ENCODE data around the gene POLR1A. TPM values are rescaled to one million over a fixed set of nuclear protein-coding genes. Genes with fewer than 3 reads are reported as not detected.
A peak's percentile ranks its signal among the peaks of the same experiment; 100 is the strongest.

Gene POLR1A
- total and polyA plus RNA-seq, 2 donors (not counting 3 experiments of a cell fraction or from before 2014, with no cell fraction given) = 7.6 to 40.7 TPM

- Histone ChIP-seq H3K79me2 (ENCODE audit: control insufficient read depth, insufficient read depth, low read length) (no peaks in the 10 kb centered on the region), H3K36me3 (ENCODE audit: control insufficient read depth in 2 of 2, extremely low read depth in 1 of 2, insufficient read depth in 2 of 2, low read length in 2 of 2) (no peaks in the 10 kb centered on the region), H4K20me1 (replicated peaks; ENCODE audit: control insufficient read depth, extremely low read depth, insufficient read depth, low read length) (no peaks in the 10 kb centered on the region), H3K9me1 (replicated peaks; ENCODE audit: control insufficient read depth, extremely low read depth, insufficient read depth, low read length) (no peaks in the 10 kb centered on the region), H3K9me3 (replicated peaks; ENCODE audit: control insufficient read depth, insufficient read depth, low read length) (no peaks in the 10 kb centered on the region), H3K4me2 (ENCODE audit: insufficient read depth, low read length) (no peak overlapping the region), H3K27me3 (ENCODE audit: control insufficient read depth in 2 of 2, insufficient read depth in 2 of 2, low read length in 2 of 2) (no peaks in the 10 kb centered on the region), H2AFZ (ENCODE audit: low read depth, low read length) (no peak overlapping the region), H3K27ac (ENCODE audit: insufficient read depth, low read depth, low read length) (no peak overlapping the region), H3K4me1 (ENCODE audit: control insufficient read depth, extremely low read depth, insufficient read depth, low read length) (peaks cover 15% of the 10 kb centered on the region), H3K4me3 (replicated peaks in 1 of 3; ENCODE audit: insufficient read depth in 1 of 3, low read depth in 1 of 3, low read length in 3 of 3) (no peak overlapping the region), H3K9ac (replicated peaks; ENCODE audit: extremely low read depth, insufficient read depth, low read length) (no peak overlapping the region)
- dilution Hi-C loops (cut with MboI; ENCODE audit: extremely low pct_ligation_motif_present, low sequenced_read_pairs) (no loop called here), intact Hi-C loops (cut with micrococcal nuclease) (no loop called here)
- DNase-seq (ENCODE audit: low read depth, low spot score) = peak; percentile 66
- CTCF ChIA-PET = interaction anchor here (0.7 to 1.3 kb wide), 3 partner anchors 18 to 191 kb away, joined by 3 to 6 read pairs (median 4); no protein-coding TSS in a partner anchor
- BruUV-seq (replicated peaks) = no TSS peak
- POLR2A ChIA-PET = no interaction called here
- FAIRE-seq = peak; percentile 55
- TF ChIP-seq FOS (IDR thresholded peaks at IDR 0.05; ENCODE audit: borderline replicate concordance, insufficient read depth, low read length) (peak; percentile 35), POLR2AphosphoS5 (IDR thresholded peaks at IDR 0.05; ENCODE audit: insufficient read depth, low read depth, low read length) (peak; percentile 64), POLR2A (IDR thresholded peaks at IDR 0.05; ENCODE audit: low read depth, low read length) (no peak)
Observed at GRCh38 chr2:86017901-86018896, 87.5 kb downstream of the POLR1A start.

GRCh38 chr2:86016581-86016980 lies 89.1 kb downstream of the POLR1A start:
- Histone ChIP-seq H3K4me3 (replicated peaks in 1 of 3; ENCODE audit: insufficient read depth in 1 of 3, low read depth in 1 of 3, low read length in 3 of 3) (no peak overlapping the region), H3K4me1 (ENCODE audit: control insufficient read depth, extremely low read depth, insufficient read depth, low read length) (peaks cover 15% of the 10 kb centered on the region), H3K79me2 (ENCODE audit: control insufficient read depth, insufficient read depth, low read length) (no peaks in the 10 kb centered on the region), H3K36me3 (ENCODE audit: control insufficient read depth in 2 of 2, extremely low read depth in 1 of 2, insufficient read depth in 2 of 2, low read length in 2 of 2) (no peaks in the 10 kb centered on the region), H3K9me3 (replicated peaks; ENCODE audit: control insufficient read depth, insufficient read depth, low read length) (no peaks in the 10 kb centered on the region), H3K9me1 (replicated peaks; ENCODE audit: control insufficient read depth, extremely low read depth, insufficient read depth, low read length) (no peaks in the 10 kb centered on the region), H3K27me3 (ENCODE audit: control insufficient read depth in 2 of 2, insufficient read depth in 2 of 2, low read length in 2 of 2) (peaks cover under 1 to 5% of the 10 kb centered on the region in 2 experiments), H3K27ac (ENCODE audit: insufficient read depth, low read depth, low read length) (no peak overlapping the region), H2AFZ (ENCODE audit: low read depth, low read length) (no peak overlapping the region), H4K20me1 (replicated peaks; ENCODE audit: control insufficient read depth, extremely low read depth, insufficient read depth, low read length) (no peaks in the 10 kb centered on the region), H3K4me2 (ENCODE audit: insufficient read depth, low read length) (no peak overlapping the region), H3K9ac (replicated peaks; ENCODE audit: extremely low read depth, insufficient read depth, low read length) (no peak overlapping the region)
- DNase-seq (ENCODE audit: low read depth, low spot score) (no peak), FAIRE-seq (no peak)
- dilution Hi-C loops (cut with MboI; ENCODE audit: extremely low pct_ligation_motif_present, low sequenced_read_pairs) (no loop called here), intact Hi-C loops (cut with micrococcal nuclease) (no loop called here)
- no peak for TF ChIP-seq EZH2 (IDR thresholded peaks at IDR 0.05; ENCODE audit: borderline replicate concordance, low read depth, low read length, severe bottlenecking)
- no peak for TF ChIP-seq POLR2A (IDR thresholded peaks at IDR 0.05; ENCODE audit: low read depth, low read length)
- no peak for TF ChIP-seq FOS (IDR thresholded peaks at IDR 0.05; ENCODE audit: borderline replicate concordance, insufficient read depth, low read length)
- TF ChIP-seq MYC (IDR thresholded peaks at IDR 0.05; ENCODE audit: low read depth, low read length) = no peak
- no peak for TF ChIP-seq JUN (IDR thresholded peaks at IDR 0.05; ENCODE audit: borderline replicate concordance, insufficient read depth, insufficient read length, low read depth)
- TF ChIP-seq MAX (IDR thresholded peaks at IDR 0.05; ENCODE audit: insufficient read depth, insufficient read length) = no peak
- no peak for TF ChIP-seq POLR2AphosphoS5 (IDR thresholded peaks at IDR 0.05; ENCODE audit: insufficient read depth, low read depth, low read length)
- TF ChIP-seq CTCF (IDR thresholded peaks at IDR 0.05; ENCODE audit: extremely low read depth in 1 of 2, insufficient read depth in 1 of 2, low read depth in 1 of 2, low read length in 2 of 2) = no peak
- no peak for TF ChIP-seq GATA2 (IDR thresholded peaks at IDR 0.05; ENCODE audit: insufficient read depth, insufficient read length, low read depth, low read length)
- POLR2A ChIA-PET = no interaction called here
- no TSS peak for BruUV-seq (replicated peaks)
- CTCF ChIA-PET = interaction anchor here (1.2 to 1.3 kb wide), 2 partner anchors 129 to 189 kb away, joined by 3 to 4 read pairs; no protein-coding TSS in a partner anchor

Measured in endothelial cell of umbilical vein (primary cell).